ENCODE data around the gene ADCY3.

The ADCY3 gene

GRCh38 chr2:24907116-24907515, 12.9 kb downstream of the ADCY3 start:
- peaks cover 56% of the 10 kb centered on the region for H3K36me3 ChIP-seq (ENCODE audit: insufficient read depth, low read length)

GRCh38 chr2:24906466-24906865, 13.6 kb downstream of the ADCY3 start:
- no peak overlapping the region for H3K4me3 ChIP-seq (ENCODE audit: low read depth in 1 of 2, low read length in 2 of 2)
- DNase-seq (no peak), ATAC-seq (ENCODE audit: insufficient read depth, low read depth) (no peak)
- no peak overlapping the region for H2AFZ ChIP-seq (ENCODE audit: low read depth, low read length)
- H3K36me3 ChIP-seq (ENCODE audit: insufficient read depth, low read length) = peaks cover 52% of the 10 kb centered on the region
- H3K4me1 ChIP-seq (ENCODE audit: insufficient read depth, low read length) = no peaks in the 10 kb centered on the region; the same call in 1 of the 2 replicates
- H3K9me3 ChIP-seq (ENCODE audit: insufficient read depth, low read length, severe bottlenecking) = no peaks in the 10 kb centered on the region
- peaks cover 18% of the 10 kb centered on the region; the same call in 1 of the 2 replicates for H4K20me1 ChIP-seq (ENCODE audit: insufficient read depth, low read length)
- H3K27me3 ChIP-seq (ENCODE audit: insufficient read depth, low read length, poor library complexity) = no peaks in the 10 kb centered on the region
- H3K79me2 ChIP-seq (ENCODE audit: insufficient read depth, low read length) = peaks cover 49% of the 10 kb centered on the region
- no peak overlapping the region for H3K9ac ChIP-seq (ENCODE audit: low read depth, low read length)
- no peak overlapping the region for H3K27ac ChIP-seq (ENCODE audit: low read length)
- no peak for TF ChIP-seq EZH2 (IDR thresholded peaks at IDR 0.05; ENCODE audit: borderline replicate concordance, low read depth, low read length, severe bottlenecking)
- TF ChIP-seq CTCF (IDR thresholded peaks at IDR 0.05; ENCODE audit: borderline replicate concordance, extremely low read depth, low read length, poor library complexity, severe bottlenecking) = no peak
- H3K4me2 ChIP-seq (ENCODE audit: insufficient read depth, low read length) = no peak overlapping the region

More at GRCh38 chr2:24907116-24907515, 12.9 kb downstream of the ADCY3 start:
- DNase-seq (no peak), ATAC-seq (ENCODE audit: insufficient read depth, low read depth) (no peak)
- Histone ChIP-seq H3K4me1 (ENCODE audit: insufficient read depth, low read length) (no peaks in the 10 kb centered on the region; the same call in 1 of the 2 replicates), H3K4me3 (ENCODE audit: low read depth in 1 of 2, low read length in 2 of 2) (no peak overlapping the region), H3K4me2 (ENCODE audit: insufficient read depth, low read length) (no peak overlapping the region), H3K27me3 (ENCODE audit: insufficient read depth, low read length, poor library complexity) (no peaks in the 10 kb centered on the region), H3K79me2 (ENCODE audit: insufficient read depth, low read length) (peaks cover 54% of the 10 kb centered on the region), H3K27ac (ENCODE audit: low read length) (no peak overlapping the region), H3K9ac (ENCODE audit: low read depth, low read length) (no peak overlapping the region), H4K20me1 (ENCODE audit: insufficient read depth, low read length) (peaks cover 18% of the 10 kb centered on the region; the same call in 1 of the 2 replicates), H3K9me3 (ENCODE audit: insufficient read depth, low read length, severe bottlenecking) (no peaks in the 10 kb centered on the region), H2AFZ (ENCODE audit: low read depth, low read length) (no peak overlapping the region)
- no peak for TF ChIP-seq CTCF (IDR thresholded peaks at IDR 0.05; ENCODE audit: borderline replicate concordance, extremely low read depth, low read length, poor library complexity, severe bottlenecking)
- no peak for TF ChIP-seq EZH2 (IDR thresholded peaks at IDR 0.05; ENCODE audit: borderline replicate concordance, low read depth, low read length, severe bottlenecking)

- DNase-seq = no peak
- H3K36me3 ChIP-seq (ENCODE audit: insufficient read depth, low read length) = peaks cover 59% of the 10 kb centered on the region
- no peak overlapping the region for H3K9ac ChIP-seq (ENCODE audit: low read depth, low read length)
- no peak overlapping the region for H2AFZ ChIP-seq (ENCODE audit: low read depth, low read length)
- H3K4me3 ChIP-seq (ENCODE audit: low read depth in 1 of 2, low read length in 2 of 2) = no peak overlapping the region
- no peaks in the 10 kb centered on the region for H3K27me3 ChIP-seq (ENCODE audit: insufficient read depth, low read length, poor library complexity)
- peaks cover 31% of the 10 kb centered on the region for H3K79me2 ChIP-seq (ENCODE audit: insufficient read depth, low read length)
- TF ChIP-seq EZH2 (IDR thresholded peaks at IDR 0.05; ENCODE audit: borderline replicate concordance, low read depth, low read length, severe bottlenecking) (no peak), CTCF (IDR thresholded peaks at IDR 0.05; ENCODE audit: borderline replicate concordance, extremely low read depth, low read length, poor library complexity, severe bottlenecking) (no peak)
- H4K20me1 ChIP-seq (ENCODE audit: insufficient read depth, low read length) = peaks cover 5% of the 10 kb centered on the region; the same call in 1 of the 2 replicates
- H3K4me2 ChIP-seq (ENCODE audit: insufficient read depth, low read length) = no peak overlapping the region
- H3K4me1 ChIP-seq (ENCODE audit: insufficient read depth, low read length) = no peaks in the 10 kb centered on the region
- no peak overlapping the region for H3K27ac ChIP-seq (ENCODE audit: low read length)
- no peak for ATAC-seq (ENCODE audit: insufficient read depth, low read depth)
- peaks cover 4% of the 10 kb centered on the region for H3K9me3 ChIP-seq (ENCODE audit: insufficient read depth, low read length, severe bottlenecking)
Observed at GRCh38 chr2:24903161-24904103, 16.6 kb downstream of the ADCY3 start.

Measured in DND-41 (cell line).